ENCODE measurements around the gene STAP2. TPM values are rescaled to one million over a fixed set of nuclear protein-coding genes. Genes with fewer than 3 reads are reported as not detected.
"Not testable (repeated sequence)": the region's sequence is repeated elsewhere in the genome, so short reads cannot be mapped to it uniquely, and the experiment has no call there.

STAP2 gene
- polyA plus RNA-seq, 6 donors from 2014 or later, result 0.94 TPM; not detected in 5

DNA sequence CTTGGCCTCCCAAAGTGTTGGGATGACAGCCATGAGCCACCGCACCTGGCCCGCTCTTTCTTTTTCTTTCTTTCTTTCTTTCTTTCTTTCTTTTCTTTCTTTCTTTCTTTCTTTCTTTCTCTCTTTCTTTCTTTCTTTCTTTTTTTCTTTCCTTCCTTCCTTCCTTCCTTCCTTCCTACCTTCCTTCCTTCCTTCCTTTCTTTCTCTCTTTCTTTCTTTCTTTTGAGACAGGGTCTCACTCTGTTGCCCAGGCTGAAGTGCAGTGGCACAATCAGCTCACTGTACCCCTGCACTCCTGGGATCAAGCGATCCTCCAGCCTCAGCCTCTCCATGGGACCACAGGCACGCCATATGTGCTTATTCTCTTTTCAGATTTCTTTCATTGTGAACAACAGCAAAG lies 52.5 kb downstream of the STAP2 start:
- H3K9me3 Mint-ChIP-seq; H3K4me3 Mint-ChIP-seq; DNase-seq; H3K4me1 Mint-ChIP-seq; ATAC-seq (ENCODE audit: low read depth in 2 of 2); H3K27ac Mint-ChIP-seq; H3K36me3 Mint-ChIP-seq: not testable (repeated sequence)
- H3K27me3 Mint-ChIP-seq, result peaks cover 4 to 29% (median 16%) of the 10 kb centered on the region in 3 donors

DNA sequence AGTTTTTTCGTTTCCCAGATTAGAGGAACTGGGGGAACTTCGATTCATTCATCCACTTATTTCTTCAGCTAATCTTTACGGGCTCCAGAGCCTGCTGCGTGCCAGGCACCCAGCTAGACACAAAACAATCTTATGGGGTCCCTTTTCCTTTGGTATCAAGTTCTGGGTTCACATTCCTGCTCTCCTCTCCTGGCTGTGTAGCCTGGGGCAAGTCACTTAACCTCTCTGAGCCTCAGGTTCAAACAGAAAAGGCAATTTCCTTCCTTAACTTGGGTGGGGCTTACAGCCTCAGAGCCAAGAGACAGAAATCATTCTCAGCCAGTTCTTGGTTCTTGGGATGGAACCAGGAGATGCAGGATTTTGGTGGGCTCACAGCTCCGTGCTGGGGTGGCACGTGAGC lies 53.7 kb downstream of the STAP2 start:
- Mint-ChIP-seq H3K4me1 (peaks cover 0 to 5% (median 1%) of the 10 kb centered on the region in 3 donors), H3K27me3 (peaks cover 7 to 40% (median 17%) of the 10 kb centered on the region in 3 donors), H3K36me3 (peaks cover 0 to 1% of the 10 kb centered on the region in 2 donors), H3K9me3 (no peaks in the 10 kb centered on the region), H3K4me3 (no peak overlapping the region), H3K27ac (no peak overlapping the region)
- ATAC-seq (ENCODE audit: low read depth in 2 of 2) (no peak), DNase-seq (no peak)

DNA sequence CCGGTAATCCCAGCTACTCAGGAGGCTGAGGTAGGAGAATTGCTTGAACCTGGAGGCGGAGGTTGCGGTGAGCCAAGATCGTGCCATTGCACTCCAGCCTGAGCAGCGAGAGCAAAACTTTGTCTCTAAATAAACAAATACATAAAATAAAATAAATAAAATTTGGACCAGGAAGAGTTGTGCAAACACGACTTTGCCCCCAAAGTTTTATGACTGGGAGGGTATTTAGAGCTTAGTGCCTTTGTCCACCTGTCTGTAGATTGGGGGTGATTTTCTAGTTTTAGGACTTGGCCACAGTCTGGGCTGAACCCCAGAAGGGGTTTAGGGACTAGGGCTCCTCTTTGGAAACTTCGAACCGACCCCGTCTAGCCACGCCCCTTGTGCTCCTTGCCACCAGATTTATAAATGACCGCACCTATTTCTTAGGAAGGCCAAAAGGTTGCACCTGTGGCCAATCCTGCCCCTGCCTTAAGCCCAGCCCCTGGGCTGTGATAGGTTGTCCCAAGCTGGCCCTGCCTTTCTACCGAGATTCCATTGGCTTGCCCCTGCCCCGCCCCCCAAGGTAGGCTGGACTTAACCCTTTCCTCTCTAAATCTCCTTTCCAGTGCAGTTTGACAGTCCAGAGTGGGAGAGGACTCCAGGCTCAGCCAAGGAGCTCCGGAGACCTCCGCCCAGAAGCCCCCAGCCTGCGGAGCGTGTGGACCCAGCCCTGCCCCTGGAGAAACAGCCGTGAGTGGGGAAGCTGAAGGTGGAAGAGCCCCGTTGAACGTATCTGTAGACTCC lies 54.3 kb downstream of the STAP2 start:
- no peak for DNase-seq
- H3K27ac Mint-ChIP-seq, result no peak overlapping the region
- ATAC-seq (ENCODE audit: low read depth in 2 of 2), result peak in 1 of 2 donors; percentile 32
- H3K27me3 Mint-ChIP-seq, result peaks cover 7 to 46% (median 23%) of the 10 kb centered on the region in 3 donors
- H3K9me3 Mint-ChIP-seq, result no peaks in the 10 kb centered on the region
- H3K36me3 Mint-ChIP-seq, result peaks cover 0 to 7% of the 10 kb centered on the region in 2 donors
- H3K4me3 Mint-ChIP-seq, result no peak overlapping the region
- H3K4me1 Mint-ChIP-seq, result peaks cover 4 to 8% (median 6%) of the 10 kb centered on the region in 3 donors

- H3K36me3 Mint-ChIP-seq, result peaks cover 0 to 8% of the 10 kb centered on the region in 2 donors
- DNase-seq, result no peak
- peak overlapping the region in 3 of 8 donors; percentile 19 to 56 (median 20) for H3K4me3 Mint-ChIP-seq
These were observed 58.9 kb downstream of the STAP2 start for GRCh38 chr19:4279530-4280422.

GRCh38 chr19:4279267-4279529 lies 59.4 kb downstream of the STAP2 start:
- Mint-ChIP-seq H3K27ac (no peak overlapping the region), H3K27me3 (peaks cover 3 to 42% (median 16%) of the 10 kb centered on the region in 3 donors), H3K36me3 (peaks cover 0 to 8% of the 10 kb centered on the region in 2 donors), H3K4me3 (no peak overlapping the region), H3K4me1 (peaks cover 4 to 11% (median 6%) of the 10 kb centered on the region in 3 donors), H3K9me3 (no peaks in the 10 kb centered on the region)
- DNase-seq (no peak), ATAC-seq (ENCODE audit: low read depth in 2 of 2) (peak in 1 of 2 donors; percentile 18)

More at GRCh38 chr19:4279530-4280422, 58.9 kb downstream of the STAP2 start:
- no peak for ATAC-seq (ENCODE audit: low read depth in 2 of 2)
- peaks cover 3 to 47% (median 16%) of the 10 kb centered on the region in 3 donors for H3K27me3 Mint-ChIP-seq
- peak overlapping the region in 1 of 6 donors; percentile 47 for H3K27ac Mint-ChIP-seq
- H3K9me3 Mint-ChIP-seq, result no peaks in the 10 kb centered on the region
- H3K4me1 Mint-ChIP-seq, result peaks cover 4 to 11% (median 6%) of the 10 kb centered on the region in 3 donors

DNA sequence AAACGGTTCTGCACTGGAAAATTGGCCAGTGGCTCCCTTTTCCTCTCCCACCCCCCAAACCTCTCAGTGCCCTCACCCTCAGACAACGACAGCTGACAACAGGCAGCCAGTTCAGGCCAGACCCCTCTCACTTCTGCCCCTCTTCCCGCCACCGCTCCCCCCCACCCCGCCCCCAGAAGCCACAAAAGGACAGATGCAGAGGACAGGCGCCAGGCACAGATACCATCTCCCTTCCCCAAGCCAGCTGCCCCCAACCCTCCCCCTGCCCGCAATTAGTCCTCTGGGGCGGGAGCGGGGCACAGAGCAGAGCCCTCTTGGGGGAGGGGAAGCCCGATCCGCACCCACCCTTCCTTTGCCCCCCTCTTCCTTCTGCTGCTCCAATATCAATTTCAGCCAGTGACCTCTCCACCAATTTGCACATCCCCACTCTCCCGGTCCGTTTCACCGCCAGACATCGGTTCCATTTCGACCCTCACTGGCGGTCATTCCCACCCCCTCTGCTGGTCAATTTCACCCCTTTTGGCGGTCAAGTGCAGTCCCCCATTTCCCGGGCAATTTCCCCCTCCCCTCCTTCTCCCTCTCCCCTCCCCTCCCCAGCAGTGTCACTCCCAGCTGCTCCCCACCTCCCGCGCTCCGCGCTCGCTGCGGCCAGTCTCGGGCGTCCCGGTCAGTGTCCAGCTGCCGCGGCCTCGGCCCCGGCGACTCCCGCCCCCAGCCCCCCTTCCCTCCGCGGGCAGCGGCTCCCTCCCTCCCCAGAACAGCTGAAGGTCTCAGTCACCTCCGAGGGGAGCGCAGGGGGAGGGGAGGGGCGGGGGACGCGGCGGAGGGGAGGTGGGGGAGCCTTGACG lies 60.0 kb downstream of the STAP2 start, which contains the start of gene SHD:
Gene SHD, plus strand, starts transcription at position 848 of the 848 bp plus-strand sequence. CDS start 798 bp downstream, outside the sequence.
- Mint-ChIP-seq H3K27me3 (peaks cover 3 to 42% (median 16%) of the 10 kb centered on the region in 3 donors), H3K27ac (peak within 1 kb of the TSS in 2 of 6 donors; percentile 37 to 47), H3K36me3 (peaks cover 0 to 8% of the 10 kb centered on the region in 2 donors), H3K9me3 (no peaks in the 10 kb centered on the region), H3K4me1 (peaks cover 4 to 11% (median 6%) of the 10 kb centered on the region in 3 donors), H3K4me3 (peak within 1 kb of the TSS in 6 of 8 donors; percentile 8 to 56 (median 48))
- ATAC-seq (ENCODE audit: low read depth in 2 of 2), result no peak
- no peak for DNase-seq

DNA sequence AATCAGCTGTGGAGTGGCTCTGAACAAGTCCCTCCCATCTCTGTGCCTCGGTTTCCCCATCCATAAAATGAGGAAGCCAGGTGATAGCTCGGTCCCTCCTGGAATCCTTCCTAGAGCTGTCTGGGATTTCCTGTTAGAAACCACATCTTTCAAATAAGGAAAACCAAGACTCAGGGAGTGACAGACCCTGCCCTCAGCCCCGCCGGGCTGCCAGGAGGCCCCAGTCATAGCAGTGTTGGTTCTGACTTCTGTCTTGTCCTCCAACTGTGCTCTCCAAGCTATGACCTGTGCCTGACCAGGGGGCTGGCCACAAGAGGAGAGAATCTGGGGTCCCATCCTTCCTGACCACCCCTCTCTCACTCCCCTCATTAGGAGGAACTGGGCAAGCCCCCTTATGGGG lies 60.6 kb downstream of the STAP2 start:
- H3K9me3 Mint-ChIP-seq, result no peaks in the 10 kb centered on the region
- no peak overlapping the region for H3K4me3 Mint-ChIP-seq
- DNase-seq (no peak), ATAC-seq (ENCODE audit: low read depth in 2 of 2) (no peak)
- no peak overlapping the region for H3K27ac Mint-ChIP-seq
- peaks cover 0 to 8% of the 10 kb centered on the region in 2 donors for H3K36me3 Mint-ChIP-seq
- H3K27me3 Mint-ChIP-seq, result peaks cover 3 to 42% (median 13%) of the 10 kb centered on the region in 3 donors
- peaks cover 4 to 11% (median 6%) of the 10 kb centered on the region in 3 donors for H3K4me1 Mint-ChIP-seq

DNA sequence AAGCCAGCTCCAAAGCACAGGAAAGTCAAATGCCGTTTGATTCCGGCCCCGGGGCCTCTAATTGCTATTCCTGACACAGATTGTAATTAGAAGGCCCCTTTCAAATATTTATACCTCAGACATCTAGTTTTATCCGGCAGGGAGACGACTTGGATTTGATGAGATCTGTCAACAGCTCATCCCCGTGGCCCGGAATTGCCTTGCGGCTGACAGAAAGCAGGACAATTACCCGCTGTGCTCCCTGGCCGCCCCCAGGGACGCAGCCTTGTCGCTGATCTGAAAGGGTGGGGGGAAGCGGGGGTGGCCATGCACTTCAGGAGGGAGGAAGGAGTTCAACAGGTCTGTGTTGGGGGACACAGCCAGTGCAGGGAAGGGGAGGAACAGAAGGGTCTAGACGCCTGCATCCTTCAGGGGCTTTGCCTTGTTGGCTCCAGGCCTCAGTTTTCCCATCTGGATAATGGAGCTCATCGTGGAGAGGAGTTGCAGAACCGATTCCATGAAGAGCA lies 61.4 kb downstream of the STAP2 start:
- H3K4me1 Mint-ChIP-seq, result peaks cover 4 to 11% (median 6%) of the 10 kb centered on the region in 3 donors
- ATAC-seq (ENCODE audit: low read depth in 2 of 2) (no peak), DNase-seq (no peak)
- H3K4me3 Mint-ChIP-seq, result no peak overlapping the region
- no peak overlapping the region for H3K27ac Mint-ChIP-seq
- no peaks in the 10 kb centered on the region for H3K9me3 Mint-ChIP-seq
- peaks cover 0 to 8% of the 10 kb centered on the region in 2 donors for H3K36me3 Mint-ChIP-seq
- peaks cover 3 to 42% (median 8%) of the 10 kb centered on the region in 3 donors for H3K27me3 Mint-ChIP-seq

GRCh38 chr19:4274321-4274686 lies 64.3 kb downstream of the STAP2 start:
- not testable (repeated sequence) for H3K36me3 Mint-ChIP-seq; DNase-seq; H3K4me1 Mint-ChIP-seq; H3K9me3 Mint-ChIP-seq; H3K27ac Mint-ChIP-seq; ATAC-seq (ENCODE audit: low read depth in 2 of 2); H3K4me3 Mint-ChIP-seq
- peaks cover 0 to 15% (median 0%) of the 10 kb centered on the region in 3 donors for H3K27me3 Mint-ChIP-seq

Other genes with a start within 250 kb of the STAP2 start
- gene MAP2K2, start 214.7 kb downstream of the STAP2 start, polyA plus RNA-seq (ENCODE audit: low read depth in 6 of 6), result 10 to 100 TPM; 50.3 to 88.0 (median 69.5) TPM
- not detected for gene CREB3L3, start 185.2 kb downstream of the STAP2 start, polyA plus RNA-seq (ENCODE audit: low read depth in 6 of 6)
- 1 to 10 TPM; 1.3 to 5.3 (median 4.4) TPM for gene SIRT6, start 156.3 kb downstream of the STAP2 start, polyA plus RNA-seq (ENCODE audit: low read depth in 6 of 6)
- gene ANKRD24, start 156.1 kb downstream of the STAP2 start, polyA plus RNA-seq (ENCODE audit: low read depth in 6 of 6), result 1 to 10 TPM in 1 of 6 donors, under 1 TPM in 2, not detected in 3; 0.17 to 1.4 (median 0.43) TPM
- gene EBI3, start 109.3 kb downstream of the STAP2 start, polyA plus RNA-seq (ENCODE audit: low read depth in 6 of 6), result 1 to 10 TPM; 1.0 to 7.3 (median 3.6) TPM
- 10 to 100 TPM; 25.0 to 42.8 (median 30.7) TPM for gene YJU2, start 91.7 kb downstream of the STAP2 start, polyA plus RNA-seq (ENCODE audit: low read depth in 6 of 6)
- not detected for gene SHD, start 59.6 kb downstream of the STAP2 start, polyA plus RNA-seq (ENCODE audit: low read depth in 6 of 6)
- not detected for gene TMIGD2, start 36.4 kb downstream of the STAP2 start, polyA plus RNA-seq (ENCODE audit: low read depth in 6 of 6)
- 1 to 10 TPM in 3 of 6 donors, under 1 TPM in 1, not detected in 2; 1.00 to 1.6 (median 1.3) TPM for gene FSD1, start 34.2 kb downstream of the STAP2 start, polyA plus RNA-seq (ENCODE audit: low read depth in 6 of 6)
- gene MPND, start 4.7 kb upstream of the STAP2 start, polyA plus RNA-seq (ENCODE audit: low read depth in 6 of 6), result 1 to 10 TPM; 4.6 to 6.3 (median 5.4) TPM
- gene SH3GL1, start 61.7 kb upstream of the STAP2 start, polyA plus RNA-seq (ENCODE audit: low read depth in 6 of 6), result 10 to 100 TPM in 5 of 6 donors, 1 to 10 TPM in 1; 4.9 to 18.5 (median 12.7) TPM
- gene CHAF1A, start 63.8 kb upstream of the STAP2 start, polyA plus RNA-seq (ENCODE audit: low read depth in 6 of 6), result 1 to 10 TPM in 5 of 6 donors, under 1 TPM in 1; 0.14 to 4.8 (median 2.7) TPM
- gene UBXN6, start 119.0 kb upstream of the STAP2 start, polyA plus RNA-seq (ENCODE audit: low read depth in 6 of 6), result 1 to 10 TPM; 3.6 to 9.1 (median 5.6) TPM
- 10 to 100 TPM in 4 of 6 donors, 1 to 10 TPM in 1, under 1 TPM in 1; 0.91 to 22.7 (median 11.5) TPM for gene HDGFL2, start 133.5 kb upstream of the STAP2 start, polyA plus RNA-seq (ENCODE audit: low read depth in 6 of 6)
- under 1 TPM in 4 of 6 donors, not detected in 2; 0.04 to 0.21 (median 0.14) TPM for gene PLIN4, start 179.7 kb upstream of the STAP2 start, polyA plus RNA-seq (ENCODE audit: low read depth in 6 of 6)
- under 1 TPM in 1 of 6 donors, not detected in 5; 0.52 TPM for gene PLIN5, start 196.4 kb upstream of the STAP2 start, polyA plus RNA-seq (ENCODE audit: low read depth in 6 of 6)
- under 1 TPM in 3 of 6 donors, not detected in 3; 0.12 to 0.58 (median 0.25) TPM for gene LRG1, start 201.2 kb upstream of the STAP2 start, polyA plus RNA-seq (ENCODE audit: low read depth in 6 of 6)
- not detected for gene SEMA6B, start 220.9 kb upstream of the STAP2 start, polyA plus RNA-seq (ENCODE audit: low read depth in 6 of 6)

Data from naive B cell (primary cell).